Loucy (cell line): Measurements from ENCODE around the gene KANSL1.

Experiments
- CTCF ChIP-seq: fragments of 200-600 bp; sonication (generic); conservative IDR thresholded peaks from 2 replicates; pipeline ENCODE4 v1.5.1; 2014; ENCODE audit warnings: mild to moderate bottlenecking, antibody characterized with exemption, low read length
- EZH2phosphoT487 ChIP-seq: fragments of 200-600 bp; IDR thresholded peaks from 2 replicates; pipeline ENCODE4 v1.6.1; 2018; ENCODE audit warnings: antibody characterized with exemption, mild to moderate bottlenecking, moderate library complexity, borderline replicate concordance

GRCh38 chr17:46064460-46064859, 128.8 kb downstream of the KANSL1 start:
- TF ChIP-seq EZH2phosphoT487 (no peak), CTCF (no peak)
